PC-3 (cell line): Measurements from ENCODE around the gene AFMID.

Experiments used
- EZH2 ChIP-seq: fragments of 300-600 bp; sonication (generic); IDR thresholded peaks from one replicate; pipeline ENCODE4 v1.6.1; 2017; ENCODE audit warnings: antibody characterized with exemption, mild to moderate bottlenecking, low read length; ENCODE audit not compliant: unreplicated experiment
- EZH2phosphoT487 ChIP-seq: fragments of 300-600 bp; sonication (generic); IDR thresholded peaks from 2 replicates; pipeline ENCODE4 v1.6.1; 2018; ENCODE audit warnings: mild to moderate bottlenecking, antibody characterized with exemption, low read length, borderline replicate concordance
- TF ChIP-seq, protein P1 (sequence below): fragments of 300-600 bp; sonication (generic); conservative IDR thresholded peaks from 2 replicates; pipeline ENCODE4 v1.5.1; 2017; ENCODE audit warnings: antibody characterized with exemption, low read depth, mild to moderate bottlenecking, low read length

DNA sequence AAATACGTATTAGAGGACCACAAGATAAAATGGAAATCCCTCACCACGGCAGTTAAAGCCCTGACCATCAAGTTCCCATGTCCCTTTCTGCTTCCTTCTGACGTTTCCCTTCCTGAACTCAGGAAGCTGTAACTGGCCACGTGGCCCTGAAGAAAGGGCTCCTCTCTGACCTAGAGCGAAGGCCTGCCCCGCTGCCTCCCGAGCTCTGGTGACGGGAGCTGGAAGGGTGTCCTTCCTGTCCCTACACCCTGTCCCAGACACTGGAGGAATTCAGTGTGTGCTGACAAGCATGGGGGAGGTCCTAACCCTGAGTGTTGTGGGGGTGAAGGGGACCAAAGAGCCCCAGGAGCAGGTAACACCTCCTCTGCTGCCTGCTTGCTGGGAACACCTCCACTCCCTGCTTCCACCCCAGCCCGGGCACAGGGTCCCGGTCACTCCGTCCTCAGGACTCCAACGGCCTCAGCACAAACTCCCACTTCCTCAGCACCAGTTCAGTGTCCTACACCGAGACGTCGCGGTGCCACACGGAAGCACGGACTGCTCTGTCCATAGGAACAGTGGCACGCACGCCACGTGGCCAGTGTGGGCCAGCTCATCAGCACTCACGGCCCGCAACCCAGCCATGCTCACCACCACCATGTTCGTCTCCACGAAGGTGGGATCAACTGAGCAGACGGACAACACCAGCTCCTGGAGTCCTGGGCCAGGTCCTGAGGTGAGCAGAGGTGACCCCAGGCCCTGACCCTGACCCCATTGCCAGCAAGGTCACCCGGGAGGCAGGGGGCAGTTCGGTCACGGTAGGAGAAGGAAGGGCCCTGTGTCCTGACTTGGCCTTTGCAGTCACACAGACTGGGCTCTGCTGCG lies 61.1 kb downstream of the AFMID start:
- TF ChIP-seq, protein P1, sequence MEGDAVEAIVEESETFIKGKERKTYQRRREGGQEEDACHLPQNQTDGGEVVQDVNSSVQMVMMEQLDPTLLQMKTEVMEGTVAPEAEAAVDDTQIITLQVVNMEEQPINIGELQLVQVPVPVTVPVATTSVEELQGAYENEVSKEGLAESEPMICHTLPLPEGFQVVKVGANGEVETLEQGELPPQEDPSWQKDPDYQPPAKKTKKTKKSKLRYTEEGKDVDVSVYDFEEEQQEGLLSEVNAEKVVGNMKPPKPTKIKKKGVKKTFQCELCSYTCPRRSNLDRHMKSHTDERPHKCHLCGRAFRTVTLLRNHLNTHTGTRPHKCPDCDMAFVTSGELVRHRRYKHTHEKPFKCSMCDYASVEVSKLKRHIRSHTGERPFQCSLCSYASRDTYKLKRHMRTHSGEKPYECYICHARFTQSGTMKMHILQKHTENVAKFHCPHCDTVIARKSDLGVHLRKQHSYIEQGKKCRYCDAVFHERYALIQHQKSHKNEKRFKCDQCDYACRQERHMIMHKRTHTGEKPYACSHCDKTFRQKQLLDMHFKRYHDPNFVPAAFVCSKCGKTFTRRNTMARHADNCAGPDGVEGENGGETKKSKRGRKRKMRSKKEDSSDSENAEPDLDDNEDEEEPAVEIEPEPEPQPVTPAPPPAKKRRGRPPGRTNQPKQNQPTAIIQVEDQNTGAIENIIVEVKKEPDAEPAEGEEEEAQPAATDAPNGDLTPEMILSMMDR: no peak
- no peak for TF ChIP-seq EZH2
- no peak for TF ChIP-seq EZH2phosphoT487
